ENCODE measurements around the gene S100A13. TPM values are rescaled to one million over a fixed set of nuclear protein-coding genes. Genes with fewer than 3 reads are reported as not detected.
A peak's percentile ranks its signal among the peaks of the same experiment; 100 is the strongest.

The S100A13 gene
- total RNA-seq, 1 donor from 2014 or later, result 172 TPM

DNA sequence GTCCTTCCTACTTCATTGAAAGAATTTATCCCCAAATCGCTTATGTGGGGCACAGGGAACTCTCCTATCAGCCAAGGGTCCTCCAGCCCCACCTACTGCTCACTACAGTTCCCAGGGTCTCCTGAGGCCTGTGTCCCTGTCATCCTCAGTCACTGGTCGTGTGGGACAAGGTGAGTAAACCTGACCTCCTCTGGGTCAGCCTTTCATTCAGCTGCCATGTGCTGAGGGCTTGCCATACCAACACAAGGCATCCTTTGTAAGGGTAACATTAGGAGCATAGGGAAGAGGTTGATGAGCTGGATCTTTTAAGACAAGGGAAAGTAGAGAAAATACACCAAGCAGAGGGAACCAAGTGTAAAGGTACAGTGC is 20.0 kb upstream of the S100A13 start:
- H3K27me3 Mint-ChIP-seq (ENCODE audit: low read depth, unreplicated experiment), result no peaks in the 10 kb centered on the region
- H3K4me3 Mint-ChIP-seq (ENCODE audit: unreplicated experiment), result peak overlapping the region; percentile 54
- H3K9me3 Mint-ChIP-seq (ENCODE audit: unreplicated experiment), result no peaks in the 10 kb centered on the region
- Histone ChIP-seq H3K27ac (ENCODE audit: low read depth, low read length) (no peak overlapping the region), H3K4me3 (ENCODE audit: insufficient read depth, low read depth, low read length) (no peak overlapping the region), H3K4me2 (ENCODE audit: low read length) (no peak overlapping the region), H3K36me3 (ENCODE audit: insufficient read depth, low read length) (peaks cover 37% of the 10 kb centered on the region), H3K4me1 (ENCODE audit: insufficient read depth, low read length) (no peaks in the 10 kb centered on the region), H2AFZ (ENCODE audit: low read depth, low read length) (no peak overlapping the region), H3K79me2 (ENCODE audit: insufficient read depth, low read length) (peaks cover 21% of the 10 kb centered on the region), H3K27me3 (ENCODE audit: insufficient read depth, low read length) (no peaks in the 10 kb centered on the region), H4K20me1 (ENCODE audit: insufficient read depth, low read length) (peaks cover 32% of the 10 kb centered on the region), H3K9ac (ENCODE audit: low read length) (no peak overlapping the region), H3K9me3 (ENCODE audit: insufficient read depth, low read depth, low read length) (no peaks in the 10 kb centered on the region)
- H3K27ac Mint-ChIP-seq (ENCODE audit: unreplicated experiment), result peak overlapping the region; percentile 34
- peaks cover 2% of the 10 kb centered on the region for H3K4me1 Mint-ChIP-seq (ENCODE audit: low read depth, unreplicated experiment)
- DNase-seq (ENCODE audit: low read depth), result no peak
- H3K36me3 Mint-ChIP-seq (ENCODE audit: low read depth, unreplicated experiment), result peaks cover 19% of the 10 kb centered on the region
- TF ChIP-seq EZH2 (IDR thresholded peaks at IDR 0.05; ENCODE audit: insufficient read depth, low read length) (no peak), CTCF (IDR thresholded peaks at IDR 0.05; ENCODE audit: insufficient read depth, low read depth, low read length) (no peak)
- no peak for FAIRE-seq

DNA sequence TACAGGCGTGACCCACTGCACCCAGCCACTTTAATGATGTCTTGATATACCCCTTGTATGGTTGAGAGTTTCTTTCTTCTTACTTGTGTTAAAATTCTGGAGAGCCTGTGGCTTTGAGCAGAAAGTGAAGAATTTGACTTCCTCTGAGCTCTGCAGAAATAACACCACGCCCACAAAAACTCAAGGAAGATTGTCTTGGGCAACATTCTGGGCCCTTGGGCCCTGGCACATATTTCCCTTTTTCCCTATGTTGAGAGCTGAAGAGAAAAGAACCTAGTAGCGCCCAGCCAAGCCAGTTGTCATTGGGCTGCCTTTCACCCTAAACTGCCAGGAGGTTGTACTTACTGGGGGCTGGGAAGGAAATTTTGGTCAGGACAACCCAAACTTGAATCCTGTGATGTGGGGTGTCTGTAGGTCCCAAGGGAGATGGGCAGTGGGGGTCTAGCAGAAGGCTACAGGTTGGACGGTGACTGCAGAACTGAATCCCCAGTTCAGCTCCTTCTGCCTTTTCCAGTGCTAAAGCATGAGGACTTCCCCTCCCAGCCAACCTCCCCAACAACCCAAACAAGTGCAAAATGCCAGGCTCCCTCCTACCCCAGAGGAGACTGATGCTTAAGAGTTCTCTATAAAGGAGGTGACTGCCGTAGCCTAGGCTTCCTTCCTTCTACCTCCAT is 19.5 kb upstream of the S100A13 start:
- no peak for DNase-seq (ENCODE audit: low read depth)
- Histone ChIP-seq H4K20me1 (ENCODE audit: insufficient read depth, low read length) (peaks cover 37% of the 10 kb centered on the region), H3K4me3 (ENCODE audit: insufficient read depth, low read depth, low read length) (no peak overlapping the region), H3K9me3 (ENCODE audit: insufficient read depth, low read depth, low read length) (no peaks in the 10 kb centered on the region), H3K36me3 (ENCODE audit: insufficient read depth, low read length) (peaks cover 42% of the 10 kb centered on the region), H3K9ac (ENCODE audit: low read length) (no peak overlapping the region), H3K27me3 (ENCODE audit: insufficient read depth, low read length) (no peaks in the 10 kb centered on the region), H3K27ac (ENCODE audit: low read depth, low read length) (no peak overlapping the region), H3K4me1 (ENCODE audit: insufficient read depth, low read length) (no peaks in the 10 kb centered on the region), H3K4me2 (ENCODE audit: low read length) (no peak overlapping the region), H3K79me2 (ENCODE audit: insufficient read depth, low read length) (peaks cover 26% of the 10 kb centered on the region), H2AFZ (ENCODE audit: low read depth, low read length) (no peak overlapping the region)
- peaks cover 2% of the 10 kb centered on the region for H3K4me1 Mint-ChIP-seq (ENCODE audit: low read depth, unreplicated experiment)
- FAIRE-seq, result no peak
- no peaks in the 10 kb centered on the region for H3K9me3 Mint-ChIP-seq (ENCODE audit: unreplicated experiment)
- peak overlapping the region; percentile 34 for H3K27ac Mint-ChIP-seq (ENCODE audit: unreplicated experiment)
- no peaks in the 10 kb centered on the region for H3K27me3 Mint-ChIP-seq (ENCODE audit: low read depth, unreplicated experiment)
- TF ChIP-seq CTCF (IDR thresholded peaks at IDR 0.05; ENCODE audit: insufficient read depth, low read depth, low read length) (no peak), EZH2 (IDR thresholded peaks at IDR 0.05; ENCODE audit: insufficient read depth, low read length) (no peak)
- H3K4me3 Mint-ChIP-seq (ENCODE audit: unreplicated experiment), result no peak overlapping the region
- H3K36me3 Mint-ChIP-seq (ENCODE audit: low read depth, unreplicated experiment), result peaks cover 22% of the 10 kb centered on the region

- H3K4me2 ChIP-seq (ENCODE audit: low read length), result no peak overlapping the region
- no peak overlapping the region for H3K27ac ChIP-seq (ENCODE audit: low read depth, low read length)
- H3K4me3 ChIP-seq (ENCODE audit: insufficient read depth, low read depth, low read length), result no peak overlapping the region
- no peaks in the 10 kb centered on the region for H3K27me3 Mint-ChIP-seq (ENCODE audit: low read depth, unreplicated experiment)
- H3K4me1 Mint-ChIP-seq (ENCODE audit: low read depth, unreplicated experiment), result peaks cover 2% of the 10 kb centered on the region
- no peaks in the 10 kb centered on the region for H3K9me3 ChIP-seq (ENCODE audit: insufficient read depth, low read depth, low read length)
- no peak overlapping the region for H3K4me3 Mint-ChIP-seq (ENCODE audit: unreplicated experiment)
- no peak for FAIRE-seq
- H3K36me3 ChIP-seq (ENCODE audit: insufficient read depth, low read length), result peaks cover 65% of the 10 kb centered on the region
- no peak overlapping the region for H2AFZ ChIP-seq (ENCODE audit: low read depth, low read length)
- TF ChIP-seq EZH2 (IDR thresholded peaks at IDR 0.05; ENCODE audit: insufficient read depth, low read length), result no peak
- TF ChIP-seq CTCF (IDR thresholded peaks at IDR 0.05; ENCODE audit: insufficient read depth, low read depth, low read length), result no peak
- H3K79me2 ChIP-seq (ENCODE audit: insufficient read depth, low read length), result peaks cover 53% of the 10 kb centered on the region
- no peaks in the 10 kb centered on the region for H3K4me1 ChIP-seq (ENCODE audit: insufficient read depth, low read length)
- no peak overlapping the region for H3K27ac Mint-ChIP-seq (ENCODE audit: unreplicated experiment)
- H3K9me3 Mint-ChIP-seq (ENCODE audit: unreplicated experiment), result no peaks in the 10 kb centered on the region
- H4K20me1 ChIP-seq (ENCODE audit: insufficient read depth, low read length), result peaks cover 55% of the 10 kb centered on the region
- peaks cover 22% of the 10 kb centered on the region for H3K36me3 Mint-ChIP-seq (ENCODE audit: low read depth, unreplicated experiment)
- no peaks in the 10 kb centered on the region for H3K27me3 ChIP-seq (ENCODE audit: insufficient read depth, low read length)
- no peak for DNase-seq (ENCODE audit: low read depth)
- no peak overlapping the region for H3K9ac ChIP-seq (ENCODE audit: low read length)
These were observed 16.5 kb upstream of the S100A13 start for GRCh38 chr1:153643816-153644215.

Measured in astrocyte (in vitro differentiated cells and primary cell).